Hepatocyte (in vitro differentiated cells): ENCODE results near the gene GOLGA3.

Source experiments
- CTCF ChIP-seq: fragments of 200-600 bp; sonication (generic); IDR thresholded peaks from 2 replicates; pipeline ENCODE4 v1.5.1; 2016; ENCODE audit warnings: antibody characterized with exemption, mild to moderate bottlenecking; ENCODE audit not compliant: poor library complexity
- EZH2phosphoT487 ChIP-seq: fragments of 200-600 bp; sonication (generic); IDR thresholded peaks from one replicate; pipeline ENCODE4 v1.6.1; 2018; ENCODE audit warnings: antibody characterized with exemption, mild to moderate bottlenecking, low read depth, moderate library complexity; ENCODE audit not compliant: unreplicated experiment, severe bottlenecking

- TF ChIP-seq CTCF, result no peak
- TF ChIP-seq EZH2phosphoT487, result no peak
These were observed 27.9 kb upstream of the GOLGA3 start for GRCh38 chr12:132856581-132856980.
